GM21381 (cell line): ENCODE data around the gene FLAD1.

Experiments
- ATAC-seq: cut with Tn5 transposase; IDR thresholded peaks from one replicate; pipeline ENCODE4 v1.9.1; 2021; ENCODE audit warnings: mild to moderate bottlenecking, moderate library complexity; ENCODE audit not compliant: unreplicated experiment

The FLAD1 gene

DNA sequence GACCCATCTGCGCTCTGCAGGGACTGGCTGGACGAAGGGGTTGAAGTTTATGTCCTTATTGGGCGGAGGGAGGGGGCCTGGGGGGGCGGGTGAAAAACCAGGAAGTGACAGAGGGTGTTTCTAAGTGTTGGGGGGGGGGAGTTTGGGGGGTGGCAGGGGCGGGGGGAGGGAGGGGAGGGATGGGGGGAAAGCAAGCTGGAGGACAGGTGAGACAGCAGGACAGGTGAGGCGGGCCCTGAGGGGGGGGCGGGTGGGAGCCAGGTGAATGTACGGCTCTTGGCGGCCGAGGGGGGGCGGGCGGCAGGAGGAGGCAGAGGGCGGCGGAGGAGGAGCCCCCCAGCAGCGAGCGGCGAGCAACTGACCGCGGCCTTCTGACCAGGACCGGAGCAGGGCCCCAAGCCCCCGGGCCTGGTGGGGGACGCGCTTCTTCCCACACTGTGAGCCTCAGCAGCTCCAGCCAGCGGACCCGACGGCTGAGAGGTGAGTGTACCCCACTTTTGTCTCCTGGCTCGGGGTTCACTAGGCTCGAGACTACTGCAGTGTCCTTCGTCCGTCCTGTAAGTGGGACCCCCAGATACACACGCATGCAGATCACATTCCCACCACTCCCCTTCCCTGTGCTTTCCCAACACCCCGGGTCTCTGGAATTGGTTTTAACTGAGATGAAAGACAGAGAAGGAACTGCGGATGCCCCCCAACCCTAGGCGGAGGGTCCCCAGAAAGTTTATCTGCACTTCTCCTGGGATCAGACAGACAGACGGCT is 19.5 kb downstream of the FLAD1 start, which contains the start of gene ZBTB7B:
ZBTB7B (plus strand) TSS at position 339 of the 763 bp plus-strand sequence. CDS start 11,859 bp downstream, outside the sequence.
- ATAC-seq: no peak

DNA sequence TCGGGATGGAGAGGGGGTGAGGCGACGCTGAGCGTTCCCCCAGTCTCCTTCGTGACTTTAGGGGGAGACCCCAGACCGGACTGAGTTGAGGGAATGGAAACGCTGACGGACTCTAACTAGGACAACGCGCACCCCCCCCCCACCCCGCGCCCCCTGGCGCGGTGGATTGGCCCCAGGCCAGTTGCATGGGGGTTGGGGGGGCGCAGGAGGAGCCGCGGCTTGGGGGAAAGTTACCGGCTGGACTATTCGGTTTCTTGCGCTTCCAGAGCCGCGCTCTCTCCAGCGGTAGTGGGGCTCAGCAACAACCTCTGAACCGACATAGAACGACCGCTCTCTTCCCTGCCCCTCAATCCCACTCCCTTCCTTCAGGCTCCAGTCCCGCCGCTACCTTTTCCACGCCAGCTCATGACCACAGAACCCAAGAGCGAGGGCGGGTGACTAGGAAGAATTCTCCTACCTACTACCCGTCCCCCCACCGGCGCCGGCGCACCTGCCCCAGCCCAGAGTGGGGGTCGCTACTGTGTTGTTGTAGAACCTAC is 20.2 kb downstream of the FLAD1 start:
- no peak for ATAC-seq

DNA sequence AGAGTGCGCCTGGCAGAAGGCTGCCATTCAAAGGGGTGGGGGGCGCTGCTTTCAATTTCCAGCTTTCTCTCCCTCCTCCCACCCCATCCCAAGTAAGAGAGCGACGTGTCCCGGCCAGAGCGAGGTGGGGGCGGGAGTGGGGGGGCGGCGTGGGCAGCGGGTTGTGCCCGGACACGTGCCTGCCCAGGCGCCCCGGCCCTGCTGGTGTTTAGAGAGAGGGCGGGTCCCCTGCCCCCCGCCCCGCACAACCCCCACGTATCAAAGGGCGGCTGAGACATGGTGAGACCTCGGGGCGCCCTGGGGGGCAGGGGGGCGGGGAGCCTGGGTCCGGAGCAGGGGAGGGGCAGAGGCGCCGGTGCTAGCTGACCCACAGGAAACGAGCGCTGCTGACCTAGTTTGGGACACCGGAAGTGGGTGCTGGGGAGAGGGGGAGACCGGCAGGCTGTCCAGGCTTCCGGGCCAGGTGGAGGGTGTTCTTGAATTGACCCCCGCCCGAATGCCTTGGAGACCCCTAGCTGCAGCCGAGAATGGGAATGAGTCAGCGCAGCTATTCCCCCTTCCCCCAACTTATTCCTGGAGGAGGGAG is 20.7 kb downstream of the FLAD1 start:
- no peak for ATAC-seq

DNA sequence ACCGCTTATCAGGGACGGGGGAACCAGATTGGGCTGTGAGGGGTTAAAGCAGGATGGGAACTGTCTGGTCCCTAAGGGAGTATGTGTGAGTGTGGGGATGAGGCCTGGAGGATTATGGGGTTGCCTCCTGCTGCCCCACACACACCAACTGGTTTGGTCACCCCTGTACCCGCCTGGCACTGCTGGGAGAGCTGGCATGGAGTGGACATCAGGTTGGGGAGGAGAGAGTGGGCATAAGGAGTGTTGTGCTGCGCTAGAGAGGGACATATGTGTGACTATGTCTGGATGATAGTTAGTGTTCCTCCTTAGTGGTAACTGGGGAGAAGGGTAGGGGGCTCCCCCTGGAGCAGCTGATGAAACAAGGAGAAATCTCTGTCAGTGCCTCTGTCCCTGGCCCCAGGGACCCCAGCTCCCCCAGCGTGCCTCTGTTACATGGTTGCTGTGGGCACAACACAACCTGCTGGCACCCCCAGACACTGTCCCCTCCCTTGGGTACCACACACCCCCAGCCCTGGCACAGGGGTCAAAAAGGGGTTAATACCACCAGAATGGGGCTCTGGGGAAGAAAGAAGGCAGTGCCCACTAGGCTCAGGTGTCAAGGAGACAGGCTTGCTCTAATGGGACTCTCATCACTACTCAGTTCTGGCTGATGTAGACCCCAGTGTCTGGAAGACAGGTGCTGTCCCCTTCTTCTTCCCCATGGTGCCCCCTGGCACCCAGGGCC is 21.4 kb downstream of the FLAD1 start:
- ATAC-seq: no peak

DNA sequence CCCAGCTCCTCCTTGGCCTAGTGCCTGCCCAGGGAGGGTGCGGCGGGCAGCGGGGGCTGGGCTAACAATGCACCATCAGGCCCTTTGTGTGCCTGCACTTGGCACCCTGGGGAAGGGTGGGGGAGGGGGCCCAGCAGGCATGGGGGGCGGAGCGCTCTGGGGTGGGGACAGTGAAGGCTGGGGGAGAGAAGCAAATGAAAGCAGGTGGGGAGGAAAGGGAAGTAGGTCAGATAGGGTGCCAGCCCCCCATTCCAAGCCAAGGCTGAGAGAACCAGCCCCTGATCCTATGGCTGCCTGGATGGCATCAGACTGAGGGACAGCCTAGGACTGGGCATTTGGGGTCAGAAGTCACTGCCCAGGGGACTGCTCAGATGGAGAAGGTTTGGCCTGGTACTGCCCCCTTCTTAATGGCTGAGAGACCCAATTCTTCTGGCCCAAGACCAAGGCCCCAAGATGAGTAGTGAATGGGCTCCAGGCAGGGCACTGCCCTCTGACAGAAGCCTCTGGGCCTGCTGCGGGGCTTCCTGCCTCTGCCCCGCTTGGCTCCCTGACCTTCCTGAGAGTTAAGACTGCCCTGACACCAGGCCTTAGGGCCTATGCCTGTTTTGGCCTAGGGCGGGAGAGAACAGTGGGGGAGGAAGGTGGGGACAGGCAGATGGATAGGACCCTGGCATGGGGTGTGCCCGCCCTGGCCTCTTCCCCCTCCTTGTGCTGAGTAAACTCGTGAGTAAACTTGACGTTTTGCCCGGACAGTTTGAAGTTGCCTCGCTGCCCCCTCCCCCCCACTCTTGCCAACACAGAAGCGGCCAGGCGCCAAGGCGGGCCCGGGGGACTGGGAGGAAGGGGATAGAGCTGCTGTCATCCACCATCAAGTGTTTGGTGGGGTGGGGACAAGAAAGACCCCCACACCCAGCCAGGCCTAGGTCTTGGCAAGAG is 22.2 kb downstream of the FLAD1 start:
- no peak for ATAC-seq

DNA sequence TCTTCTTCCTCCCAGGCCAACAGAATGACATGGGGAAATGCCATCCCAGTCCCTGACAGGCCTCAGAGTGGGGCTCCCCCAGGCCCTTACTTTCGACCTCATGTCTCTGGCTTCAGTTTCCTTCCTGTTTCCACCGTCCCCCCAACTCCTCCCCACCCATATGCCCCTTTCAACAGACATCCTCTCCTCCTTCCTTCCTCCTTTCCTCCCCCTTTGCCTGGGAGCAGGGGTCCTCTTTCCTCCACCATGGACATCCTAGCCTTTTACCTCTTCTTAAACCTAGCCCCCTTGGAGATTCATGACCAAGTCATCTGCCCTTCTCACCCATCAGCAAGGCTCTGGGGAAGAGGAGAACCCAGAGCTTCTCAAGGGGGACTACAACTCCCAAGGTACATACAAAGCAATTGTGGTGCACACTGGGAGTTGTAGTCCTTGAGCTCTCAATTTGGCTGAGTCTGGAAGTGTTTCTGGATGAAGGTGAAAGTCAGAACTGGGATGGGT is 23.5 kb downstream of the FLAD1 start:
- no peak for ATAC-seq

DNA sequence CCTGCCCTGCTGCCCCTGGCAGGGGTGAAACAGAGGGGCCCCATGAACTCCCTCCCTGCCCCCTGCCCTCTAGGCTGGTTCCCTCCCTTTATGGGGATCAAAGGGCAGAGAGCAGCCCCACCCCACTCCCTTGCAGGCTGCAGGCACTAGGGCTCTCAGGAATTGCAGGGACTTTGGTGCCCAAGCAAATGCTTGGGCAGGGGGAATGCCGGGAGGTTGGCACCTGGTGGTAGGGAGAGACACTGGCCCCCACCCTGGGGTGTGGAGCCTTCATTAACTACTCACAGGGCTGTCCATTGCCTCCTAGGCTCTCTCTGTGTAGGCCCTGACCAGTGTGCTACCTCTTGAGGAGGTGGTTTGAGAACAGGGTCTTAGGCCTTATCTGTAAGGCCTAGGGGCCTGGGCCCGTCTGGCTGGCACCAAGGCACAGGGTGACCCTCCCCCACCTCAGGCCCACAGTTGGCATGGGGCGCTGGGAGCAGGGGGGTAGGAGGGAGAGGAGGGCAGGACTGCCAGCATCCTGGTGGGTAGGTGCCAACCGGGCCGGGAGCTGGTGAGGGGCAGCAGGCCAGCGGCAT is 24.2 kb downstream of the FLAD1 start:
- ATAC-seq: no peak

DNA sequence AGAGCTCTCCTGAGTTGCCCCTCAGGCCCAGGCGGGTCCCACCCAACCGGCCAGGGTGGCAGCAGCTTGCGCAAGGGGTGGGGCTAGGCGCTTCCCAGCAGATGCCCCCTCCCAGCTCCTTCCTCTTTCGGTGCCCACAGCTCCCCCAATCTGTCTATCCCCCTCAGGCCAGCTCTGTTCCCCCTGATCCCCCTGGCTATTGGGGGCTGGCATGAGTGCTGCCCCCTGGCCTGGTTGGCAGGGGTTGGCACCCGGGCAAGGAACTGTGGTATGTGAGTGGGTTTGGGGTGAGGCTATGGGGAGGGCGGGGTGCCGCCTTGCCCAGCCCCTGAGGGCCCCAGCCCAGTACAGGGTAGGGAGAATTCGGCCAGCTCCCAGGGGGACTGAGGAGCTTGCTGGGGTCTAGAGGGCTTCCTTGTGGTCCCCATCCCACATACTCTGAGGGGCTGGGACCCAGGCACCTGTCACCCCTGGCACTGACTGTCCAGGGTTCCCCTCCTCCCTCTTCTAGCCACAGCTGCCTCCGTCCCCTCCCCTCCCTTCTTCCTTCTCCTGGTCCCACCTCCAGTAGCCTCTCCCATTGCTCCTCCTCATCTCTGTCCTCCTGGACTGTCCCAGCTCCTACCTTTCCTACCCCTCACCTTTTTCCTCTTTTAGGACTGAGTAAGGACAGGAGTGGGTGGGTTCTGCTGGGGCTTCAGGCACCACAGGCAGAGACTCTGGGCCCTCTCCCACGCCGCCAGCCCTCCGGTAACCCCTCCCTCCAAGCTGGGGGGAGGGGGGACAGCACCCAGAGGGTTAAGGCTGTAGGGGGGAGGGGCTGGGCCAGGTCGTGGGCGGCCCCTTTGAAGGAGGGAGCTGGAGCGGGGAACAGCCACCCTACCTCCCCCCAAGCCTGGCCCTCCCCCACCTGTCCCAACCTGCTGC is 25.1 kb downstream of the FLAD1 start:
- ATAC-seq: no peak

DNA sequence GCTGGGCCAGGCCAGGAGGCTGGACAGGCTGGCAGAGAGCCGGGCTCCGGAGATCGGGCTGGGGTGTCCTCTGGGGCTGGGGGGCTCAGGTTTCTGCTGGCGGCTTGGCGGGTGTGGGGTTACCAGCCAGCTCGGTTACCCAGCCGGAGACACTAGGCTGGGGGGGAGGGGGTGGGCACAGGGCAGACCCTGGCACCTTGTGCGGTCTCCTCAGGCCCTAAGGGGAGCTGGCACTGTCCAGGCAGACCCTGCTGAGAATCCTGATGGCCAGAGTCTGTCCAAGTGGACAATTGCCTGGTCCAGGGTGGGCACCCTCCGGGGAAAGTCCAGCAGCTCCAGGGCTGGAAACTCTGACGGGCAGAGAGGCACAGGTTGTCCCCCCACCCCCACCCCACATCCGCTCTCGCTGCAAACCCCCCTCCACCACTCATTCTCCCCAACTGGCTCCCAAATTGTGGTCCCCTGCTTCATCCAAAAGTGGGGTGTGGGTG is 26.1 kb downstream of the FLAD1 start:
- no peak for ATAC-seq

DNA sequence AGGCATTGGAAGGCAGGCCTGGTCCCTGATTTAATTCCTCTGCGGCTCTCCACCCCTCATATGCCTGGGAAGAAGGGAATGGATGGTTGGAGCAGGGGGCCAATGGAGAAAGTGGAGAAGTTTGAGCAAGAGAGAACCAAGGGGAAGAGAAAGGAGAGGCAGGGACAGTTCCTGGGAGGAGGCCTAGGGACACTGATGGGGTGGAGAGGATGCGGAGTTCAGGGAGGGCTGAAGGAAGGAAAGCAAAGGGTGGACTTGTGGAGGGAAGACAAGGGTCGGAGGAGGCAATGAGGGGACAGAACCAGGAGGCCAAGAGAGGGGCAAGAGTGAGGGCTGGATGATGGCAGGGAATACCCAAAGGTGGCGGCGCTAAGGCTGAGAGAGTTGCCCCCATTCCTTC is 26.6 kb downstream of the FLAD1 start:
- no peak for ATAC-seq

DNA sequence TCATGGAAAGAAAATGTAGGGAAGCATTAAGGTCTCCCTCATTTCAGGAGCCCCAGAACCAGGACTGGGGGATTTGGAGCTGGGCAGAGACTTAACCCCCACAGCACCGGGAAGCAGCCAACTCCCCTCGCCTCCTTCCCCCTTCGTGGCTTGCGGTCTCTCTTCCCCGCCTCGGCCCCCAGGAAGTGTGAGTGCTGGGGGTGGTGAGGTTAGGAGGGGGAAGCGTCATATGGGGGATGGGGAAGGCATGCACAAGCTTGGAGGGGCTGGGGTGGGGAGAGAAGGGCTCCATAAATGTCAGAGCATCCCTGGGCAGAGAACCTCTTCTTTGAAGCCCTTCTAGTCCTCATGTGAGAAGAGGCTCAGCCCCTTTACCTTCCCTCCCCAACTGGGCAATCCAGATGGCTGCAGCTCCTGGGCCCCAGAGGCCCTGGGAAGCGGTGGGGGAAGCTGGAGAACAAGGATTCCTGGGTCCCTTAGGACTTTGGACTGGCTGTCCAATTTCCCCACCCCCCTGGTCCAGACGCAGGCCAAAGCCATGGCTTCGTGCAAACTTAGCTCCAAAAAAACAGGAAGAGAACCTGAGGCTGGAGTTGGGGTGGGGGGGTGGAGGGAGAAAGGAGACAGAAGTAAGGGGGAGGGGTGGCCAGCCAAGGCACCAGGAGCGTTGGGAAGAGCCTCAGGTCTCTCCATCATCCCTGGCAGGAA is 27.2 kb downstream of the FLAD1 start:
- no peak for ATAC-seq

DNA sequence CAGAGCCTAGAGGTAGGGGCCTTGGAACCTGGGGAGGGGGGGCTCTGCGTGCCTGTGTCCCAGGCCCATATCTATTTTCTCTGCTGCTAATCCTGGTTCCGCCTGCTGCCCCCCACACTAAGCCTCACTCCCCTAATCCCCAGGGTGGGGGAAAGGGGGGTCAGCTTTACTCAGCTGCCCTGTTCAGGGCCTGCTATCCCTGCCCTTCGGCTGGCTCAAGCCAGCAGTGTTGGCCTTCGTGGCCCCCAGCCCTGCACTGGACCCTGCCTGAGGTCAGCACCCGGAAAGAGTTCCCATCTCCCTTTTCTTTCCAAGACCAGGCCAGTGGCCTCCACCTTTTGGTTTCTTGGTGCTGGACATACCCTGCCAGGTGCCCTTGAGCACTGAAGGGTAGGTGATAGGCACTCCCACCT is 27.9 kb downstream of the FLAD1 start:
- ATAC-seq: no peak

DNA sequence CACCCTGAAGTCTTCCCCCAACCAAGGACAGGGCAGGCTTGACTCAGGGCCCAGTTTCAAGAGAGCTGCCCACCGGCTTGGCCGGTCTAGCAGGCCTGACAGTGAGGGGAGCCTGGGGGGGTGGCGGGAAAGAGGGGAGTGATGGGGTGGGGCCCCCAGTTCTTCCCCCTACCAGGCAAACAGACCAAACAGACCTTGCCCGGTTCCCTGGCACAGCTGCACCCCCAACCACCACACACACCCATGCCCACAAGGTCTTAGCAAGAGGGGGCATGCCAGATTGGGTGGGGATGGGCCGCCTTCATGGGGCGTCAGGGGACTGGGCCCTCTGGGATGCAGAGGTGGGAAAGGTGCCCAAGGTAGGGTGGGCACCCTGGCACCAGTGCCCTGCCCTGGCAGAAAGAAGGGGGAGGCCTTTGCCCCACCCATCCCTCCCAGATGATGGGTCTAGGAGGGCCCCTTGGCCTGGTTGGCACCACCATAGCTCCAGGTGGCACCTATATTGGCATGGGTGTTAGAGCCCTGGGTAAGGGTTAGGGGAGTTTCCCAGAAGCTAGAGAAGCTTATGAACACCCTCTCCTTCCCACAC is 28.4 kb downstream of the FLAD1 start:
- no peak for ATAC-seq

DNA sequence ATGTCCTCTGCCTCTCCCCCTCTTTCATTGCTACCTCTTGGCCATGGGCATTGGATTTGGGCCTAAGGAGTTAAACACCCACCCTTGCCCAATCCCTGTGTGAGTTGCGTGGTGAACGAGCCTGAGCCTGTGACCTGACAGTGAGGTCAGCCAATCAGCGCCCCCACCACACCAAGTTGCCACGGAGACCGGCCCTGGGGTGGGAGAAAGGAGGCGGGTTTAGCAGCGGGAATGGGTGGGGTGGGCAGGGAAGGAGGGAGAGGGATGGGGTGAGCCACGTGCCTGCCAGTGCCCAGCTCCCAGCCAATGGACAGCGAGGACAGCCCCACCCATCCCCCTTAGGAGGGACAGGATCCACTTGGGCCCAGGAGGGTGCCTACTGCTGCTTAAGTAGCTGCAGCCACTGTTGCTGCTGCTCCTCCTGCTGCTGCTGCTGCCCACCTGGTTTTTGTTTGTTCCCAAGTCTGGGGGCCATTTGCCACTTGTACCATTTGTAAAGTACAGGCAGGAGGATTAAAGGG is 28.9 kb downstream of the FLAD1 start:
- ATAC-seq: no peak

DNA sequence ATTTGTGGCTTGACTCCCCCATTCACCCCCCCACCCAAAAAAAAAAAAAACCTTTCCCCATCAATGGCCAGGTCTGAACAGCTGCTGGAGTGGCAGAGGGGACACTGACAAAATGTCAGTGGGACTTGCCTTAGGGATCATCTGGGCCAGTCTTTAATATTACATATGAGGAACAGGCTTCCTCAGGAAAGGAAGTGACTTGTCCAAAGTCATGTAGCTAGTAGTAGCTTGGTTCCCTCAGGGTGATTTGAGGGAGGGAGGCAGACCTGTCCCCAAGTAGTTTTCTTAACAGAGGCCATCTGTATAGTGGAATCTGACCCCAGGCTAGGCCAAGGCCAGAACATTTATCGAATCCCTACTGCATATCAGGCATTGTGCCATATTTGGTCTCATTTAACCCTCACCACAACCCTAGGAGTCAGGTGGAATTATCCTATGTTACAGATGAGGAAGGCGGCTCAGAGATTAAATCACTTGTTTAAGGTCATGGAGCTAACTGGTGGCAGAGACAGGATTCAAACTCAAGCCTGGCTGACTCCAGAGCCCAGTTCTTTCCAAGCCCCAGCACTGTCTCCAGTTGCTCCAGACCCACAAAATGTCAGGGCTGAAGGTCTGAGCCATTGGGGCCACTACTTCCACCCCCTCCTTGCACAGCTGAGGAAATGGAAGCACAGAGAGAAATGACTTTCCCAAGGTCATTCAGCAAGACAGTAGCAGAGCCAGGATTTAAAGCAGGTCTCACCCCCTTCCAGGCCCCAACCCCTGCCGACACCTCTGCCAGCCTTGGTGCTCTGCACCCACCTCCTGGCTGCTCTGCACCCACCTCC is 29.8 kb downstream of the FLAD1 start:
- ATAC-seq: no peak

DNA sequence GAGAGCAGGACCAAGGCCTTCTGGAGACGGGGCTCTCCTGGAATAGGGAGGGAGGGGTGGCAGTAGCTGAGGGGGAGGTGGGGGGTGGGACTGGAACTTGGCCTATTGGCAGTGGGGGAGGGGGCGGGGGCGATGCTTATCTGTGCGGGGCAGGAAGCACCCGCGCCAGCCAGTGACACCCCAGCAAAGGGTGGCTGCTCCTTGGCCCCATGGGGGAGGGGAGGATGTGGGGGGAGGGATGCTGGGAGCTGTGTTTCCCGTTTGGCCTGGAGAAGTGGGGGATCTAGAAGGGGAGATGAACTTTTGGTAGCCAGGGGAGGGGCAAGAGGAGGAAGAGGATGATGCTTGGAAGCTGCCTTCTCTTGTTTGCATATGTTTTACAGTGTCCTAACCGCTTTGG is 30.5 kb downstream of the FLAD1 start:
- ATAC-seq: no peak
